ENCODE measurements around the gene BDKRB2.

Gene BDKRB2

GRCh38 chr14:96281486-96281885 is 76.8 kb downstream of the BDKRB2 start:
- H3K27ac ChIP-seq: no peak overlapping the region

DNA sequence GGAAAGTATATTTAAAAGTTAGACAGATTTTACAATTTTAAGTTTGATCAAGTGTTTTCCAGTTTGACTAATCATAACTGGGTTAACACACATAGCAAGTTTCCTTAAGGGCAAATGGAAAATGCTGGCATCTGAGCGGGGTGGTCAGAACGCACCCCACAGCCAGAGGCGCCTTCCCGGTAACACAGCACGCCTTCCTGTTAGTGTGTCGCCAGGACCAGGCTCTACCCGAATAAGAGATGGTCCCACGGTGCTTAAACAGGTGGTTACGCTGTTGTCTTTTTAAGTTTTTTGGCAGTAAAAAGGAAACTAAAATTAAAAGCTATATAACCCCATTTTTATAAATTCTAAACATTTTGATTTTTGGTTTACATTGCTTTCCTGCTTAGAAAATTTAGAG is 79.4 kb downstream of the BDKRB2 start:
- H3K27ac ChIP-seq: no peak overlapping the region
- no peak for TF ChIP-seq ZFX (IDR thresholded peaks at IDR 0.05; ENCODE audit: borderline replicate concordance)
- no peak for TF ChIP-seq CTCF (IDR thresholded peaks at IDR 0.05)

More at GRCh38 chr14:96281486-96281885, 76.8 kb downstream of the BDKRB2 start:
- TF ChIP-seq CTCF (IDR thresholded peaks at IDR 0.05) (no peak; the same call in 1 of the 2 replicates), ZFX (IDR thresholded peaks at IDR 0.05; ENCODE audit: borderline replicate concordance) (no peak)

GRCh38 chr14:96284430-96284829 is 79.8 kb downstream of the BDKRB2 start:
- H3K27ac ChIP-seq: no peak overlapping the region
- TF ChIP-seq ZFX (IDR thresholded peaks at IDR 0.05; ENCODE audit: borderline replicate concordance): no peak
- TF ChIP-seq CTCF (IDR thresholded peaks at IDR 0.05): no peak

DNA sequence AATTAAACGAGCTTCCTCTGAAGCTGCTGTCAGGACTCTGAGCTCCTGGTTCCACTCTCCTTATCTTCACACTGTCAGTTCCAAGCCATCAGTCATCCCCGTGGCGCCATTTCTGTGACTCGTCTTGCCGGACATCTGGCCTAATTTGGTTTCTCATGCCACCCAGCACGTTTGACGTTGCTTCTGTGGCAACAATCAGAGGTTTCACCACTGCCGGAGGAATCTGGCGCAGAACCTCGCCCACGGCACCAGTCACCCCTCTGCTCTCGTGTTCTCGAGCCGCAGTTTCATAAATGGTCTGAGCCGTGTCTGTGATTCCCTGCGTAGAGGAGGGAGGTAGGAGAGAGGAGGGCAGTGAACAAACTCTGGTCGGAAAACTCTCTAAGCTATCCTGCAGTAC is 81.0 kb downstream of the BDKRB2 start:
- TF ChIP-seq CTCF (IDR thresholded peaks at IDR 0.05) (no peak), ZFX (IDR thresholded peaks at IDR 0.05; ENCODE audit: borderline replicate concordance) (no peak)
- no peak overlapping the region for H3K27ac ChIP-seq

- TF ChIP-seq ZFX (IDR thresholded peaks at IDR 0.05; ENCODE audit: borderline replicate concordance): no peak
- TF ChIP-seq CTCF (IDR thresholded peaks at IDR 0.05): no peak
- no peak overlapping the region for H3K27ac ChIP-seq
Observed at GRCh38 chr14:96286251-96286650, 81.6 kb downstream of the BDKRB2 start.

- H3K27ac ChIP-seq: no peak overlapping the region
- TF ChIP-seq ZFX (IDR thresholded peaks at IDR 0.05; ENCODE audit: borderline replicate concordance): no peak
- TF ChIP-seq CTCF (IDR thresholded peaks at IDR 0.05): no peak
Observed at GRCh38 chr14:96287856-96288255, 83.2 kb downstream of the BDKRB2 start.
